Hepatocyte (in vitro differentiated cells): ENCODE data around the gene TNNC1. TPM values are rescaled to one million over a fixed set of nuclear protein-coding genes. Genes with fewer than 3 reads are reported as not detected.

Source experiments
- DNase-seq: peaks from one replicate; pipeline ENCODE4 v3.0.0-alpha.2; 2016; ENCODE audit warnings: low spot score
- H2AFZ ChIP-seq: fragments of 200-600 bp; sonication (generic); 2 replicates; pipeline ENCODE4 v1.6.0; 2016; ENCODE audit warnings: antibody characterized with exemption, mild to moderate bottlenecking
- H3K27ac ChIP-seq: fragments of 200-600 bp; sonication (generic); 2 replicates; pipeline ENCODE4 v1.5.1; 2016; ENCODE audit warnings: mild to moderate bottlenecking
- H3K27me3 ChIP-seq: fragments of 200-600 bp; sonication (generic); 2 replicates; pipeline ENCODE4 v1.6.1; 2016
- H3K36me3 ChIP-seq: fragments of 200-600 bp; sonication (generic); replicated peaks from 2 replicates; pipeline ENCODE4 v1.5.1; 2016; ENCODE audit warnings: low read depth; ENCODE audit not compliant: insufficient read depth
- H3K4me1 ChIP-seq: fragments of 200-600 bp; sonication (generic); 2 replicates; pipeline ENCODE4 v1.5.1; 2016; ENCODE audit warnings: mild to moderate bottlenecking, moderate library complexity; ENCODE audit not compliant: insufficient read depth
- H3K4me2 ChIP-seq: fragments of 200-600 bp; sonication (generic); 2 replicates; pipeline ENCODE4 v1.6.0; 2016
- H3K4me3 ChIP-seq: fragments of 200-600 bp; sonication (generic); 2 replicates; pipeline ENCODE4 v1.5.1; 2016; ENCODE audit warnings: mild to moderate bottlenecking
- H3K79me2 ChIP-seq: fragments of 200-600 bp; sonication (generic); 2 replicates; pipeline ENCODE4 v1.6.0; 2017; ENCODE audit warnings: mild to moderate bottlenecking
- H3K9me2 ChIP-seq: fragments of 200-600 bp; sonication (generic); replicated peaks from 2 replicates; pipeline ENCODE4 v1.6.0; 2017; ENCODE audit warnings: mild to moderate bottlenecking; ENCODE audit not compliant: insufficient read depth
- H3K9me3 ChIP-seq: fragments of 200-600 bp; sonication (generic); 2 replicates; pipeline ENCODE4 v1.5.1; 2016; ENCODE audit warnings: low read depth, mild to moderate bottlenecking
- H4K20me1 ChIP-seq: fragments of 200-600 bp; sonication (generic); 2 replicates; pipeline ENCODE4 v1.6.0; 2016; ENCODE audit warnings: mild to moderate bottlenecking; ENCODE audit not compliant: insufficient read depth, poor library complexity, severe bottlenecking
- CTCF ChIP-seq: fragments of 200-600 bp; sonication (generic); IDR thresholded peaks from 2 replicates; pipeline ENCODE4 v1.5.1; 2016; ENCODE audit warnings: antibody characterized with exemption, mild to moderate bottlenecking; ENCODE audit not compliant: poor library complexity
- EZH2 ChIP-seq: fragments of 200-600 bp; sonication (generic); IDR thresholded peaks from 2 replicates; pipeline ENCODE4 v1.6.1; 2016; ENCODE audit warnings: antibody characterized with exemption, mild to moderate bottlenecking, borderline replicate concordance
- EZH2phosphoT487 ChIP-seq: fragments of 200-600 bp; sonication (generic); IDR thresholded peaks from one replicate; pipeline ENCODE4 v1.6.1; 2018; ENCODE audit warnings: antibody characterized with exemption, mild to moderate bottlenecking, low read depth, moderate library complexity; ENCODE audit not compliant: unreplicated experiment, severe bottlenecking
- WGBS: methylation state at CpG from one replicate; pipeline ENCODE4 v1.1.6; 2016; ENCODE audit warnings: low lambda C conversion rate; ENCODE audit errors: missing lambda C conversion rate; 5-methylcytosine and 5-hydroxymethylcytosine counted together
- polyA plus RNA-seq: library from polyadenylated mRNA; unstranded; fragments of >200 nt; fragmentation: Nextera tagmentation; extraction: Ambion mirVana; gene quantifications from 2 replicates; pipeline ENCODE4 v1.2.1, GENCODE V29; 2016
- total RNA-seq: library from RNA; depleted of rRNA; stranded (reverse); fragments of >200 nt; gene quantifications from 2 replicates; pipeline ENCODE4 v1.2.3, GENCODE V29; 2014

TNNC1 gene
- total and polyA plus RNA-seq, 2 experiments from 2014 or later: 9.7 to 15.0 TPM

GRCh38 chr3:52469001-52469400, 15.2 kb upstream of the TNNC1 start:
- Histone ChIP-seq H3K27me3 (no peaks in the 10 kb centered on the region), H3K9me2 (no peaks in the 10 kb centered on the region), H3K36me3 (no peaks in the 10 kb centered on the region), H3K4me3 (no peak overlapping the region), H3K4me2 (peak overlapping the region; percentile 48), H2AFZ (no peak overlapping the region), H3K79me2 (peaks cover 55% of the 10 kb centered on the region), H3K4me1 (peaks cover 17% of the 10 kb centered on the region), H3K27ac (peak overlapping the region; percentile 69), H3K9me3 (no peaks in the 10 kb centered on the region), H4K20me1 (peaks cover 12% of the 10 kb centered on the region)
- TF ChIP-seq CTCF (no peak), EZH2 (no peak), EZH2phosphoT487 (no peak)
- WGBS: 67% methylated on average over 5 of the region's 5 CpGs
- no peak for DNase-seq

GRCh38 chr3:52468336-52468735, 14.5 kb upstream of the TNNC1 start:
- Histone ChIP-seq H3K36me3 (no peaks in the 10 kb centered on the region), H3K79me2 (peaks cover 60% of the 10 kb centered on the region), H3K27ac (peak overlapping the region; percentile 69), H2AFZ (no peak overlapping the region), H4K20me1 (peaks cover 12% of the 10 kb centered on the region), H3K4me3 (no peak overlapping the region), H3K4me1 (peaks cover 17% of the 10 kb centered on the region), H3K4me2 (peak overlapping the region; percentile 48), H3K27me3 (no peaks in the 10 kb centered on the region), H3K9me3 (no peaks in the 10 kb centered on the region), H3K9me2 (no peaks in the 10 kb centered on the region)
- no peak for DNase-seq
- no peak for TF ChIP-seq EZH2phosphoT487
- TF ChIP-seq EZH2: no peak
- TF ChIP-seq CTCF: no peak
- 65% methylated on average over 9 of the region's 9 CpGs for WGBS

- Histone ChIP-seq H3K9me2 (no peaks in the 10 kb centered on the region), H3K4me2 (no peak overlapping the region), H3K9me3 (no peaks in the 10 kb centered on the region), H3K36me3 (no peaks in the 10 kb centered on the region), H2AFZ (no peak overlapping the region), H3K4me3 (no peak overlapping the region), H4K20me1 (peaks cover 7% of the 10 kb centered on the region), H3K27ac (no peak overlapping the region), H3K79me2 (peaks cover 85% of the 10 kb centered on the region), H3K4me1 (peaks cover 6% of the 10 kb centered on the region), H3K27me3 (no peaks in the 10 kb centered on the region)
- 90% methylated on average over 5 of the region's 5 CpGs for WGBS
- DNase-seq: no peak
- no peak for TF ChIP-seq EZH2
- TF ChIP-seq EZH2phosphoT487: no peak
- no peak for TF ChIP-seq CTCF
Measured at GRCh38 chr3:52463416-52463815, 9.6 kb upstream of the TNNC1 start.

DNA sequence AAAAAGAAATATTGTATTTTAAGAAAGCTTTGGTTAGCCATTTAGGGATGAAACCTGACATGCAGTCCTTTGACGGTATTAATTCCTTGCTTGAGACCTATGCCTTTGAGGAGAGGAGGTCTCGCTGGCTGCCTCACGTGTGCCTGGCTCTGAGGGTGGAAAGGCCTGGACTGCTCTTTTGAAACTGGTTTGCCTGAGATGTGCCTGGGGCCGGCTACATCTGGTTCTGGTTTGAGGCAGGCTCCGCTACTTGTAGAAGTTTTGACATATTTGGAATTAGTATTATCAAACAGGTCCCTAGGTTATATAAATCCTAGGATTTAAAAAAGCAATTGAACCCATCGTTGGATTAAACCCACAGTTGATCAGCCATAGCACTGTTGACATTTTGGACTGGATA, 8.0 kb upstream of the TNNC1 start:
- H3K9me2 ChIP-seq: no peaks in the 10 kb centered on the region
- no peak overlapping the region for H3K4me2 ChIP-seq
- peaks cover 5% of the 10 kb centered on the region for H3K4me1 ChIP-seq
- WGBS: 70% methylated on average over 6 of the region's 6 CpGs
- H3K36me3 ChIP-seq: peaks cover 2% of the 10 kb centered on the region
- no peak overlapping the region for H2AFZ ChIP-seq
- peak overlapping the region; percentile 16 for H3K27ac ChIP-seq
- TF ChIP-seq CTCF (no peak), EZH2phosphoT487 (no peak), EZH2 (no peak)
- no peaks in the 10 kb centered on the region for H3K9me3 ChIP-seq
- H3K79me2 ChIP-seq: peaks cover 89% of the 10 kb centered on the region
- H3K27me3 ChIP-seq: no peaks in the 10 kb centered on the region
- no peak for DNase-seq
- no peak overlapping the region for H3K4me3 ChIP-seq
- H4K20me1 ChIP-seq: peaks cover 6% of the 10 kb centered on the region
